Ecto neural progenitor cell (in vitro differentiated cells): Measurements from ENCODE around the gene NDUFS1.
A peak's percentile ranks its signal among the peaks of the same experiment; 100 is the strongest.
"Not testable (repeated sequence)": the region's sequence is repeated elsewhere in the genome, so short reads cannot be mapped to it uniquely, and the experiment has no call there.

ENCODE experiments used
- DNase-seq: peaks from one replicate; pipeline ENCODE4 v3.0.0-alpha.2; 2018; ENCODE audit warnings: low spot score

The NDUFS1 gene

GRCh38 chr2:206159346-206160124 lies at the start of gene NDUFS1, which contains the start of gene EEF1B2:
Gene NDUFS1, minus strand, starts transcription at chr2:206159444. Its CDS starts 5,766 bp downstream, at chr2:206153678.
Gene EEF1B2, plus strand, starts transcription at chr2:206159895. Its CDS starts 85 bp downstream, at chr2:206159980.
- peak; percentile 98 for DNase-seq

GRCh38 chr2:206208900-206209299 lies 49.7 kb upstream of the NDUFS1 start:
- DNase-seq = no peak

GRCh38 chr2:206207316-206207715 lies 48.1 kb upstream of the NDUFS1 start:
- not testable (repeated sequence) for DNase-seq

- DNase-seq = no peak
Observed at GRCh38 chr2:206204710-206205109, 45.5 kb upstream of the NDUFS1 start.

GRCh38 chr2:206203331-206203730 lies 44.1 kb upstream of the NDUFS1 start:
- DNase-seq = no peak

GRCh38 chr2:206202446-206202845 lies 43.2 kb upstream of the NDUFS1 start:
- DNase-seq = no peak

- no peak for DNase-seq
Observed at GRCh38 chr2:206201075-206201848, 42.0 kb upstream of the NDUFS1 start.

GRCh38 chr2:206198677-206199076 lies 39.4 kb upstream of the NDUFS1 start:
- DNase-seq = no peak

GRCh38 chr2:206193671-206194357 lies 34.6 kb upstream of the NDUFS1 start:
- no peak for DNase-seq

- DNase-seq = no peak
Observed at GRCh38 chr2:206192157-206192556, 32.9 kb upstream of the NDUFS1 start.

- DNase-seq = no peak
Observed at GRCh38 chr2:206190689-206191088, 31.4 kb upstream of the NDUFS1 start.

GRCh38 chr2:206190111-206190510 lies 30.9 kb upstream of the NDUFS1 start:
- DNase-seq = no peak

- no peak for DNase-seq
Observed at GRCh38 chr2:206189691-206190090, 30.4 kb upstream of the NDUFS1 start.

GRCh38 chr2:206181526-206181925 lies 22.3 kb upstream of the NDUFS1 start:
- DNase-seq = not testable (repeated sequence)

- DNase-seq = no peak
Observed at GRCh38 chr2:206176901-206177300, 17.7 kb upstream of the NDUFS1 start.

- no peak for DNase-seq
Observed at GRCh38 chr2:206176121-206176520, 16.9 kb upstream of the NDUFS1 start.

GRCh38 chr2:206173147-206173546 lies 13.9 kb upstream of the NDUFS1 start:
- no peak for DNase-seq

GRCh38 chr2:206171624-206172397 lies 12.6 kb upstream of the NDUFS1 start:
- not testable (repeated sequence) for DNase-seq

GRCh38 chr2:206168230-206168629 lies 9.0 kb upstream of the NDUFS1 start:
- DNase-seq = not testable (repeated sequence)

GRCh38 chr2:206164261-206164862 lies 5.1 kb upstream of the NDUFS1 start:
- peak; percentile 50 for DNase-seq

GRCh38 chr2:206163251-206163880 lies 4.1 kb upstream of the NDUFS1 start:
- DNase-seq = no peak
